RWPE2 (cell line): ENCODE data around the gene EXOC3L1.
A peak's percentile ranks its signal among the peaks of the same experiment; 100 is the strongest.

Source experiments
- ATAC-seq: fragments of 200-7000 bp; cut with Tn5 transposase; 3 replicates; pipeline ENCODE4 v1.9.1; 2021; ENCODE audit warnings: low read depth
- DNase-seq: peaks from one replicate; pipeline ENCODE4 v3.0.0-alpha.2; 2020; ENCODE audit warnings: low spot score
- H3K27ac ChIP-seq: fragments of 450-650 bp; 2 replicates; pipeline ENCODE4 v1.5.1; 2017; ENCODE audit warnings: mild to moderate bottlenecking; ENCODE audit not compliant: poor library complexity, severe bottlenecking
- H3K27me3 ChIP-seq: fragments of 250-450 bp; sonication (Bioruptor Pico); 2 replicates; pipeline ENCODE4 v1.5.1; 2021; ENCODE audit warnings: mild to moderate bottlenecking, moderate library complexity; ENCODE audit not compliant: insufficient read depth, poor library complexity, severe bottlenecking
- H3K36me3 ChIP-seq: fragments of 250-450 bp; sonication (Bioruptor Pico); 2 replicates; pipeline ENCODE4 v1.5.1; 2020; ENCODE audit warnings: low read depth, mild to moderate bottlenecking, moderate library complexity
- H3K4me1 ChIP-seq: fragments of 250-450 bp; sonication (Bioruptor Pico); 2 replicates; pipeline ENCODE4 v1.5.1; 2021; ENCODE audit warnings: mild to moderate bottlenecking, moderate library complexity; ENCODE audit not compliant: insufficient read depth, poor library complexity, severe bottlenecking
- H3K4me3 ChIP-seq: fragments of 250-450 bp; sonication (Bioruptor Pico); 2 replicates; pipeline ENCODE4 v1.5.1; 2021; ENCODE audit warnings: mild to moderate bottlenecking, moderate library complexity; ENCODE audit not compliant: severe bottlenecking
- H3K9me3 ChIP-seq: fragments of 250-450 bp; sonication (Bioruptor Pico); 2 replicates; pipeline ENCODE4 v1.5.1; 2021; ENCODE audit warnings: mild to moderate bottlenecking, moderate library complexity; ENCODE audit not compliant: severe bottlenecking
- CTCF ChIP-seq: fragments of 450-650 bp; IDR thresholded peaks from one replicate; pipeline ENCODE4 v1.5.1; 2017; ENCODE audit warnings: mild to moderate bottlenecking, moderate library complexity; ENCODE audit not compliant: poor library complexity, severe bottlenecking

EXOC3L1 gene

GRCh38 chr16:67236563-67237395 lies 46.8 kb upstream of the EXOC3L1 start:
- TF ChIP-seq CTCF, result no peak
- peaks cover 86% of the 10 kb centered on the region for H3K36me3 ChIP-seq
- no peak overlapping the region for H3K4me3 ChIP-seq

GRCh38 chr16:67235816-67236562 lies 46.1 kb upstream of the EXOC3L1 start:
- peaks cover 10% of the 10 kb centered on the region for H3K4me1 ChIP-seq
- H3K27me3 ChIP-seq, result no peaks in the 10 kb centered on the region
- ATAC-seq (no peak), DNase-seq (no peak)
- no peak for TF ChIP-seq CTCF
- H3K4me3 ChIP-seq, result no peak overlapping the region
- H3K27ac ChIP-seq, result no peak overlapping the region
- peaks cover 94% of the 10 kb centered on the region for H3K36me3 ChIP-seq
- H3K9me3 ChIP-seq, result no peaks in the 10 kb centered on the region

More at GRCh38 chr16:67236563-67237395, 46.8 kb upstream of the EXOC3L1 start:
- H3K27ac ChIP-seq, result no peak overlapping the region
- no peaks in the 10 kb centered on the region for H3K9me3 ChIP-seq
- no peaks in the 10 kb centered on the region for H3K27me3 ChIP-seq
- ATAC-seq, result peak; percentile 53
- peaks cover 18% of the 10 kb centered on the region for H3K4me1 ChIP-seq
- peak; percentile 85 for DNase-seq

GRCh38 chr16:67234180-67234597 lies 44.3 kb upstream of the EXOC3L1 start:
- Histone ChIP-seq H3K36me3 (peaks cover 96% of the 10 kb centered on the region), H3K4me1 (no peaks in the 10 kb centered on the region), H3K27ac (no peak overlapping the region), H3K27me3 (no peaks in the 10 kb centered on the region), H3K9me3 (no peaks in the 10 kb centered on the region), H3K4me3 (no peak overlapping the region)
- peak; percentile 62 for DNase-seq
- TF ChIP-seq CTCF, result no peak
- ATAC-seq, result no peak

- H3K4me1 ChIP-seq, result no peaks in the 10 kb centered on the region
- H3K36me3 ChIP-seq, result peaks cover 96% of the 10 kb centered on the region
- H3K4me3 ChIP-seq, result no peak overlapping the region
- ATAC-seq (no peak), DNase-seq (no peak)
- no peaks in the 10 kb centered on the region for H3K27me3 ChIP-seq
- no peak overlapping the region for H3K27ac ChIP-seq
- H3K9me3 ChIP-seq, result no peaks in the 10 kb centered on the region
- TF ChIP-seq CTCF, result no peak
These were observed 43.7 kb upstream of the EXOC3L1 start for GRCh38 chr16:67233596-67233995.
